HG03565 (cell line): ENCODE data around the gene ATCAY.
"Not testable (repeated sequence)": the region's sequence is repeated elsewhere in the genome, so short reads cannot be mapped to it uniquely, and the experiment has no call there.

Source experiments
- ATAC-seq: cut with Tn5 transposase; IDR thresholded peaks from one replicate; pipeline ENCODE4 v1.9.1; 2021; ENCODE audit warnings: mild to moderate bottlenecking, moderate library complexity; ENCODE audit not compliant: unreplicated experiment

ATCAY gene

GRCh38 chr19:3855320-3855719 lies 25.2 kb upstream of the ATCAY start:
- no peak for ATAC-seq

- no peak for ATAC-seq
Measured at GRCh38 chr19:3857449-3858003, 23.0 kb upstream of the ATCAY start.

GRCh38 chr19:3860499-3860898 lies 20.0 kb upstream of the ATCAY start:
- ATAC-seq = no peak

GRCh38 chr19:3862826-3863500 lies 17.5 kb upstream of the ATCAY start:
- ATAC-seq = no peak

- no peak for ATAC-seq
Measured at GRCh38 chr19:3863648-3864047, 16.8 kb upstream of the ATCAY start.

- ATAC-seq = no peak
Measured at GRCh38 chr19:3866910-3867638, 13.4 kb upstream of the ATCAY start.

- no peak for ATAC-seq
Measured at GRCh38 chr19:3867971-3868769, 12.3 kb upstream of the ATCAY start.

- ATAC-seq = no peak
Measured at GRCh38 chr19:3868770-3869456, 11.6 kb upstream of the ATCAY start, which contains the start of gene ZFR2. Gene ZFR2 (minus strand): TSS chr19:3869038. CDS start chr19:3869017, 21 bp downstream.

GRCh38 chr19:3873151-3873550 lies 7.3 kb upstream of the ATCAY start:
- ATAC-seq = no peak

- not testable (repeated sequence) for ATAC-seq
Measured at GRCh38 chr19:3874695-3875094, 5.8 kb upstream of the ATCAY start.

- no peak for ATAC-seq
Measured at GRCh38 chr19:3879656-3880055, 829 bp upstream of the ATCAY start.

- no peak for ATAC-seq
Measured at GRCh38 chr19:3881272-3882040, 971 bp downstream of the ATCAY start.

- ATAC-seq = no peak
Measured at GRCh38 chr19:3882041-3882384, 1.5 kb downstream of the ATCAY start.

GRCh38 chr19:3890591-3890990 lies 10.1 kb downstream of the ATCAY start:
- ATAC-seq = no peak

GRCh38 chr19:3893509-3894179 lies 13.2 kb downstream of the ATCAY start:
- ATAC-seq = no peak

- ATAC-seq = not testable (repeated sequence)
Measured at GRCh38 chr19:3894959-3895358, 14.5 kb downstream of the ATCAY start.

- ATAC-seq = no peak
Measured at GRCh38 chr19:3895788-3896187, 15.3 kb downstream of the ATCAY start.

- ATAC-seq = no peak
Measured at GRCh38 chr19:3897936-3898335, 17.5 kb downstream of the ATCAY start.

GRCh38 chr19:3898426-3898825 lies 17.9 kb downstream of the ATCAY start:
- ATAC-seq = no peak
